DND-41 (cell line): ENCODE data around the gene THSD7A.

Source experiments
- ATAC-seq: fragments of 200-7000 bp; cut with Tn5 transposase; 3 replicates; pipeline ENCODE4 v1.9.1; 2021; ENCODE audit warnings: low read depth; ENCODE audit not compliant: insufficient read depth
- DNase-seq: peaks from one replicate; pipeline ENCODE4 v3.0.0-alpha.2; 2020
- H2AFZ ChIP-seq: 2 replicates; pipeline ENCODE4 v1.6.0; 2012; ENCODE audit warnings: low read depth, low read length
- H3K27ac ChIP-seq: 2 replicates; pipeline ENCODE4 v1.5.1; 2012; ENCODE audit warnings: low read length, inconsistent platforms
- H3K27me3 ChIP-seq: fragments of 200-600 bp; sonication (generic); 2 replicates; pipeline ENCODE4 v1.6.0; 2012; ENCODE audit warnings: low read length, mild to moderate bottlenecking, inconsistent platforms; ENCODE audit not compliant: insufficient read depth, poor library complexity
- H3K36me3 ChIP-seq: 2 replicates; pipeline ENCODE4 v1.5.1; 2012; ENCODE audit warnings: low read length, inconsistent platforms; ENCODE audit not compliant: insufficient read depth
- H3K4me1 ChIP-seq: 2 replicates; pipeline ENCODE4 v1.5.1; 2012; ENCODE audit warnings: mild to moderate bottlenecking, low read length; ENCODE audit not compliant: insufficient read depth
- H3K4me2 ChIP-seq: 2 replicates; pipeline ENCODE4 v1.6.0; 2012; ENCODE audit warnings: mild to moderate bottlenecking, moderate library complexity, low read length, inconsistent platforms; ENCODE audit not compliant: insufficient read depth
- H3K4me3 ChIP-seq, 2 experiments: fragments of 200-600 bp in 1 of 2; shearing (Covaris generic) in 1 of 2; 2 replicates each; pipeline ENCODE4 v1.5.1; 2012 to 2016; ENCODE audit warnings: inconsistent platforms in 2 of 2, low read length in 2 of 2, mild to moderate bottlenecking in 2 of 2, low read depth in 1 of 2, moderate library complexity in 1 of 2
- H3K79me2 ChIP-seq: 2 replicates; pipeline ENCODE4 v1.6.0; 2012; ENCODE audit warnings: low read length, inconsistent platforms; ENCODE audit not compliant: insufficient read depth
- H3K9ac ChIP-seq: 2 replicates; pipeline ENCODE4 v1.6.0; 2012; ENCODE audit warnings: low read depth, mild to moderate bottlenecking, inconsistent platforms, low read length, moderate library complexity
- H3K9me3 ChIP-seq: 2 replicates; pipeline ENCODE4 v1.5.1; 2012; ENCODE audit warnings: low read length, moderate library complexity, mild to moderate bottlenecking, inconsistent platforms; ENCODE audit not compliant: insufficient read depth, severe bottlenecking
- H4K20me1 ChIP-seq: 2 replicates; pipeline ENCODE4 v1.6.0; 2012; ENCODE audit warnings: low read length; ENCODE audit not compliant: insufficient read depth
- CTCF ChIP-seq: IDR thresholded peaks from 2 replicates; pipeline ENCODE4 v1.5.1; 2012; ENCODE audit warnings: borderline replicate concordance, low read length, moderate library complexity, mild to moderate bottlenecking; ENCODE audit not compliant: poor library complexity, severe bottlenecking; ENCODE audit errors: extremely low read depth
- EZH2 ChIP-seq: IDR thresholded peaks from 3 replicates; pipeline ENCODE4 v1.6.1; 2012; ENCODE audit warnings: borderline replicate concordance, low read depth, mild to moderate bottlenecking, moderate library complexity, low read length, inconsistent platforms; ENCODE audit not compliant: severe bottlenecking

Gene THSD7A

GRCh38 chr7:11858622-11859302 lies 26.8 kb upstream of the THSD7A start:
- ATAC-seq (no peak), DNase-seq (no peak)
- Histone ChIP-seq H3K79me2 (no peaks in the 10 kb centered on the region), H3K27ac (no peak overlapping the region), H3K27me3 (no peaks in the 10 kb centered on the region), H3K4me1 (no peaks in the 10 kb centered on the region), H3K36me3 (no peaks in the 10 kb centered on the region), H3K9me3 (no peaks in the 10 kb centered on the region), H2AFZ (no peak overlapping the region), H4K20me1 (no peaks in the 10 kb centered on the region), H3K4me2 (no peak overlapping the region), H3K9ac (no peak overlapping the region), H3K4me3 (no peak overlapping the region)
- TF ChIP-seq EZH2: no peak
- no peak for TF ChIP-seq CTCF

- no peaks in the 10 kb centered on the region for H3K36me3 ChIP-seq
- no peak overlapping the region for H2AFZ ChIP-seq
- no peak overlapping the region for H3K4me2 ChIP-seq
- DNase-seq: no peak
- no peak for ATAC-seq
- no peaks in the 10 kb centered on the region for H3K79me2 ChIP-seq
- no peaks in the 10 kb centered on the region for H4K20me1 ChIP-seq
- H3K9ac ChIP-seq: no peak overlapping the region
- no peaks in the 10 kb centered on the region for H3K9me3 ChIP-seq
- TF ChIP-seq CTCF: no peak
- TF ChIP-seq EZH2: no peak
- no peak overlapping the region for H3K4me3 ChIP-seq
- H3K27ac ChIP-seq: no peak overlapping the region
- no peaks in the 10 kb centered on the region for H3K27me3 ChIP-seq
- no peaks in the 10 kb centered on the region for H3K4me1 ChIP-seq
Observed at GRCh38 chr7:11858026-11858425, 26.0 kb upstream of the THSD7A start.

- H3K36me3 ChIP-seq: no peaks in the 10 kb centered on the region
- H3K27me3 ChIP-seq: no peaks in the 10 kb centered on the region
- DNase-seq: no peak
- H3K4me3 ChIP-seq: no peak overlapping the region
- H3K79me2 ChIP-seq: no peaks in the 10 kb centered on the region
- TF ChIP-seq EZH2: no peak
- no peak for TF ChIP-seq CTCF
- H2AFZ ChIP-seq: no peak overlapping the region
- no peak overlapping the region for H3K27ac ChIP-seq
- H3K9me3 ChIP-seq: no peaks in the 10 kb centered on the region
- H3K4me1 ChIP-seq: no peaks in the 10 kb centered on the region
- H4K20me1 ChIP-seq: no peaks in the 10 kb centered on the region
- ATAC-seq: no peak
- no peak overlapping the region for H3K9ac ChIP-seq
- H3K4me2 ChIP-seq: no peak overlapping the region
Observed at GRCh38 chr7:11848251-11848650, 16.3 kb upstream of the THSD7A start.

- Histone ChIP-seq H4K20me1 (no peaks in the 10 kb centered on the region), H2AFZ (no peak overlapping the region), H3K36me3 (no peaks in the 10 kb centered on the region), H3K9me3 (no peaks in the 10 kb centered on the region), H3K79me2 (no peaks in the 10 kb centered on the region), H3K4me3 (no peak overlapping the region), H3K27ac (no peak overlapping the region), H3K27me3 (no peaks in the 10 kb centered on the region), H3K4me2 (no peak overlapping the region), H3K9ac (no peak overlapping the region), H3K4me1 (no peaks in the 10 kb centered on the region)
- ATAC-seq (no peak), DNase-seq (no peak)
- TF ChIP-seq EZH2 (no peak), CTCF (no peak)
Observed at GRCh38 chr7:11847336-11847735, 15.3 kb upstream of the THSD7A start.
